Measurements from ENCODE around the gene PDRG1. TPM values are rescaled to one million over a fixed set of nuclear protein-coding genes. Genes with fewer than 3 reads are reported as not detected.

Gene PDRG1
- total and polyA plus RNA-seq, 7 experiments from 2014 or later, result 7.5 to 25.0 (median 13.6) TPM

DNA sequence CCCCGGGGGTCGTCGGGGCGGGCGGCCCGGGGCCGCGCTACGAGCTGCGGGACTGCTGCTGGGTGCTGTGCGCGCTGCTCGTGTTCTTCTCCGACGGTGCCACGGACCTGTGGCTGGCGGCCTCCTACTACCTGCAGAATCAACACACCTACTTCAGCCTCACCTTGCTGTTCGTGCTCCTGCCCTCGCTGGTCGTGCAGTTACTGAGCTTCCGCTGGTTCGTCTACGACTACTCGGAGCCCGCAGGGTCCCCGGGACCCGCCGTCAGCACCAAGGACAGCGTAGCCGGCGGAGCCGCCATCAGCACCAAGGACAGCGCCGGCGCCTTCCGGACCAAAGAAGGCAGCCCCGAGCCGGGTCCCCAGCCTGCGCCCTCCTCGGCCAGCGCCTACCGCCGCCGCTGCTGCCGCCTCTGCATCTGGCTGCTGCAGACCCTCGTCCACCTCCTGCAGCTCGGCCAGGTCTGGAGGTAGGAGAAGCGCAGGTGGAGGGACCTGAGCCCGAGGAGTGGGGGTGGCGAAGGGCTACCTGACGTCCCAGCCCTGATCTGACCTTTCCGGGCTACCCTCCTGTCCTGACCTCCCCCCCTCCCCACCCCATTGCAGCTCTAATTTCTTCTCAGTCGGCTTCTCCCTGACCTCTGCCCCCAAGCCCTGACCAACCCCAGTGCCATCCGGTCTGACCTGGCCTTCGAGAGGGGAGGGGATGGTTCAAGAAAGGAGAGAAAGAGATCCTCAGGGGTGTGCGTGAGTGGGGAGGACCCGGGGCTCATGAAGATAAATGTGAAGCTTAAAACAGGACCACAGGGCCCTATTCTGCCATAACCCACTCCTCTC is 16.7 kb upstream of the PDRG1 start:
- Mint-ChIP-seq H3K9me3 (peaks cover 0 to 12% (median 1%) of the 10 kb centered on the region in 11 donors), H3K4me1 (peaks cover 0 to 9% (median 9%) of the 10 kb centered on the region in 7 donors), H3K27ac (peak overlapping the region in 3 of 9 donors; percentile 46 to 75 (median 57)), H3K27me3 (peaks cover 46 to 81% (median 60%) of the 10 kb centered on the region in 5 donors), H3K36me3 (peaks cover 0 to 5% (median 0%) of the 10 kb centered on the region in 5 donors), H3K4me3 (peak overlapping the region; percentile 83 to 91 (median 88))
- ChIA-PET CTCF (no interaction called here), POLR2A (no interaction called here)
- DNase-seq (peak; percentile 74 to 93 (median 85)), ATAC-seq (peak; percentile 98)
- intact Hi-C loops (cut with micrococcal nuclease), result loop anchor here (1.0 kb wide), 2 partner anchors 16 to 107 kb away; partner anchors contain the start of gene PDRG1 (in 2 of the 2)
- H3K9me3 ChIP-seq (ENCODE audit: control insufficient read depth in 2 of 3, low read length in 3 of 3), result no peaks in the 10 kb centered on the region
- H3K27me3 ChIP-seq (ENCODE audit: control insufficient read depth in 2 of 2, insufficient read depth in 2 of 2, low read length in 2 of 2), result peaks cover 4 to 5% of the 10 kb centered on the region in 2 donors
- H3K4me1 ChIP-seq (ENCODE audit: control insufficient read depth in 2 of 2, insufficient read depth in 2 of 2, low read length in 2 of 2), result no peaks in the 10 kb centered on the region
- no peak overlapping the region for H3K27ac ChIP-seq (ENCODE audit: low read depth, low read length)
- H3K4me3 ChIP-seq (ENCODE audit: low read length), result no peak overlapping the region
- no peaks in the 10 kb centered on the region for H3K36me3 ChIP-seq (ENCODE audit: control insufficient read depth in 2 of 3, insufficient read depth in 3 of 3, low read length in 3 of 3)

DNA sequence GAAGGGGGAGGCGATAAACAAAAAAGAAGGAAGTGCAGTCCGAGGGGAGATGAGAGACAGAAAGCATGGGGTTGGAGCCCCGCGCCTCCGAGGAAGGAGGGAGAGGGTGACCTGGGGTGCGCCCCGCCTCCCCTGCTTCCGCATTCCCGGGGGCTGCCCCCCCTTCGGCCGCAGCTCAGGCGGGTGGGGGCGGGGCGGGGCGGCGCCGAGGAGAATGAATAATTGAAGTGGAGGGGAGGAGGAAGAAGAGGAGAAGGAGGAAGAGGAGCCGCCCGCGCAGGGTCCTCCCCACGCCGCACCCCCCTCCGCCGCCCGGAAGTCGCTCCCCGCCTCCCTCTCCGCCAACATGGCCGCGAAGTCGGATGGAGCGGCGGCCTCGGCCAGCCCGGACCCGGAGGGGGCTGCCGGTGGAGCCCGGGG is 16.0 kb upstream of the PDRG1 start, which contains the start of gene XKR7:
XKR7 (plus strand) TSS at position 322 of the 420 bp plus-strand sequence; CDS start at position 347, 25 bp downstream.
- Histone ChIP-seq H3K27me3 (ENCODE audit: control insufficient read depth in 2 of 2, insufficient read depth in 2 of 2, low read length in 2 of 2) (peaks cover 4 to 5% of the 10 kb centered on the region in 2 donors), H3K27ac (ENCODE audit: low read depth, low read length) (no peak within 1 kb of the TSS), H3K36me3 (ENCODE audit: control insufficient read depth in 2 of 3, insufficient read depth in 3 of 3, low read length in 3 of 3) (no peaks in the 10 kb centered on the region), H3K4me3 (ENCODE audit: low read length) (no peak within 1 kb of the TSS), H3K4me1 (ENCODE audit: control insufficient read depth in 2 of 2, insufficient read depth in 2 of 2, low read length in 2 of 2) (no peaks in the 10 kb centered on the region), H3K9me3 (ENCODE audit: control insufficient read depth in 2 of 3, low read length in 3 of 3) (no peaks in the 10 kb centered on the region)
- H3K4me1 Mint-ChIP-seq, result peaks cover 0 to 9% (median 9%) of the 10 kb centered on the region in 7 donors
- peaks cover 0 to 5% (median 0%) of the 10 kb centered on the region in 5 donors for H3K36me3 Mint-ChIP-seq
- peaks cover 47 to 80% (median 58%) of the 10 kb centered on the region in 5 donors for H3K27me3 Mint-ChIP-seq
- H3K4me3 Mint-ChIP-seq, result peak within 1 kb of the TSS; percentile 83 to 91 (median 88)
- POLR2A ChIA-PET, result no interaction called here
- peak within 1 kb of the TSS in 3 of 9 donors; percentile 46 to 75 (median 57) for H3K27ac Mint-ChIP-seq
- DNase-seq, result peak in 1 of 9 donors; percentile 34
- peaks cover 0 to 12% (median 1%) of the 10 kb centered on the region in 11 donors for H3K9me3 Mint-ChIP-seq
- intact Hi-C loops (cut with micrococcal nuclease), result loop anchor here (1.0 kb wide), 2 partner anchors 16 to 107 kb away; partner anchors contain the start of gene PDRG1 (in 2 of the 2)
- CTCF ChIA-PET, result no interaction called here
- peak; percentile 33 for ATAC-seq

DNA sequence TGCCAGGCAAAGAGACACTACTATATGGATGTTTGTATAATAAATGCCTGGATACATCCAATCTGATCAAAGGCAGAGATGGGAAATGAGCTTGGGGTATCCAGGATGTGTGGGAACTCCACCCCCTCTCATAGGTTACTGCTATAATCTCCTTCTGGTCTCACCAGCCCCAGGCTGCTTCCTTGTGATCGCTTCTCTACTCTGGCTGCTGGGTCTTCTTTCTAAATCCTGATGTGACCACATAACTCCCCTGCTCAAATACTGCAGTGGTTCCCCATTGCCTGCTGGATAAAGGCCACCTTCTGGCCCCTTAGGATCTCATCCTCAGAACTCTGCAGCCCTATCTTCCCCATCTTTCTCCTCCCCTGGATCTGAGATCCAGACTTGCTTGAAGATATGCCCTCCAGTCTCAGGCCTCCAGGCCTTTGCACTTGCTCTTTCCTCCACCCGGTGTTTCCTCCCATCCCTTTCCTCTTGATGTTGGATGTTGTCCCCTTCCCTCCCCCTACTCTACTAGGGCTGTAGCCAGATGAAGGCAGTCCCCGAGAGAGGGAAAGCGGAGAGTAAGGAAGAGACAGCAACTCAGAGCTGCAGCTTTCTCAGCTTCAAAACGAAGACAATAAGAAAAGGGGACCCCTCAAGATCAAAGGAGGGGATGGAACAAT is 15.3 kb upstream of the PDRG1 start:
- Histone ChIP-seq H3K36me3 (ENCODE audit: control insufficient read depth in 2 of 3, insufficient read depth in 3 of 3, low read length in 3 of 3) (no peaks in the 10 kb centered on the region), H3K9me3 (ENCODE audit: control insufficient read depth in 2 of 3, low read length in 3 of 3) (no peaks in the 10 kb centered on the region), H3K27ac (ENCODE audit: low read depth, low read length) (no peak overlapping the region), H3K4me1 (ENCODE audit: control insufficient read depth in 2 of 2, insufficient read depth in 2 of 2, low read length in 2 of 2) (no peaks in the 10 kb centered on the region), H3K4me3 (ENCODE audit: low read length) (no peak overlapping the region), H3K27me3 (ENCODE audit: control insufficient read depth in 2 of 2, insufficient read depth in 2 of 2, low read length in 2 of 2) (peaks cover 4 to 5% of the 10 kb centered on the region in 2 donors)
- Mint-ChIP-seq H3K36me3 (peaks cover 0 to 5% (median 0%) of the 10 kb centered on the region in 5 donors), H3K4me1 (peaks cover 0 to 9% (median 9%) of the 10 kb centered on the region in 7 donors), H3K27ac (no peak overlapping the region), H3K4me3 (peak overlapping the region; percentile 21 to 90 (median 63)), H3K9me3 (peaks cover 0 to 12% (median 1%) of the 10 kb centered on the region in 11 donors), H3K27me3 (peaks cover 49 to 78% (median 57%) of the 10 kb centered on the region in 5 donors)
- DNase-seq (no peak), ATAC-seq (no peak)
- POLR2A ChIA-PET, result no interaction called here
- intact Hi-C loops (cut with micrococcal nuclease), result no loop called here
- CTCF ChIA-PET, result no interaction called here

DNA sequence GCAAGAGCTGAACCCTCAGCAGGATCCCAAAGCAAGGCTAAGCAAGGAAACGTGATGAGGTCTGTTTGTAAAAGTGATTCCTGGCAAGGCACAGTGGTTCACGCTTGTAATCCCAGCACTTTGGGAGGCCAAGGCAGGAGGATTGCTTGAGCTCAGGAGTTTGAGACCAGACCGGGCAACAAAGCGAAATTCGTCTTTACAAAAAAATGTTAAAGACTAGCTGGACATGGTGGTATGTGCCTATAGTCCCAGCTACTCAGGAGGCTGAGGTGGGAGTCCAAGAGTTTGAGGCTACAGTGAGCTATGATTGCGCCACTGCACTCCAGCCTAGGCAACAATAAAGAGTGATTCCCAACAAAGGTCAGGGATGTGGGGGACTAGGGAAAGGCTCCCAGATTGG is 12.0 kb upstream of the PDRG1 start:
- DNase-seq, result no peak
- intact Hi-C loops (cut with micrococcal nuclease), result no loop called here
- no peaks in the 10 kb centered on the region for H3K9me3 ChIP-seq (ENCODE audit: control insufficient read depth in 2 of 3, low read length in 3 of 3)
- H3K4me3 Mint-ChIP-seq, result no peak overlapping the region
- no peak overlapping the region for H3K27ac Mint-ChIP-seq
- peaks cover 4 to 5% of the 10 kb centered on the region in 2 donors for H3K27me3 ChIP-seq (ENCODE audit: control insufficient read depth in 2 of 2, insufficient read depth in 2 of 2, low read length in 2 of 2)
- ATAC-seq, result no peak
- H3K36me3 ChIP-seq (ENCODE audit: control insufficient read depth in 2 of 3, insufficient read depth in 3 of 3, low read length in 3 of 3), result no peaks in the 10 kb centered on the region
- no peak overlapping the region for H3K4me3 ChIP-seq (ENCODE audit: low read length)
- H3K27ac ChIP-seq (ENCODE audit: low read depth, low read length), result no peak overlapping the region
- H3K9me3 Mint-ChIP-seq, result peaks cover 0 to 12% (median 1%) of the 10 kb centered on the region in 11 donors
- H3K27me3 Mint-ChIP-seq, result peaks cover 41 to 61% (median 52%) of the 10 kb centered on the region in 5 donors
- H3K4me1 Mint-ChIP-seq, result peaks cover 0 to 9% (median 9%) of the 10 kb centered on the region in 7 donors
- CTCF ChIA-PET, result interaction anchor here (1.1 kb wide), 1 partner anchor 9 kb away, joined by 3 read pairs; no protein-coding TSS in a partner anchor
- H3K36me3 Mint-ChIP-seq, result peaks cover 0 to 5% (median 0%) of the 10 kb centered on the region in 5 donors
- no peaks in the 10 kb centered on the region for H3K4me1 ChIP-seq (ENCODE audit: control insufficient read depth in 2 of 2, insufficient read depth in 2 of 2, low read length in 2 of 2)
- POLR2A ChIA-PET, result no interaction called here

DNA sequence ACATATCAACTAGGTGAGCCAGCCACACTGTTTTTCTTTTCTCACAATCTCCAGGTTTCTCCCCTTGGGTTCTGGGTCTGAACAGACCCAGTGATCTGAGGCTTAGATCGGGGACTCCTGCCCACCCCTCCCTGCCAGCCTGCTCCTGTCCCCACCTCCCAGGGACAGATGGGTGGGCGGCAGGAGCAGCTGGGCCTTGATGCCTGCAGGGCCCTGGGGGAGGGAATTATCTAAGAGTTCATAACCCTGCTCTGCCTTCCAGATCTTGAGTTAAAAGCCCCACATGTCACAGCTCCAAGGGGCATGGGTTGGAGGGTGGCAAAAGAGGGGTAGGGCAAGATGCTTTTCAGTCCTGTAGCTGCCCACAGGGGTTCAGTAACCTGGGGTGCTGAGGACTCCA is 10.9 kb upstream of the PDRG1 start:
- DNase-seq (no peak), ATAC-seq (no peak)
- H3K9me3 Mint-ChIP-seq, result peaks cover 0 to 9% (median 1%) of the 10 kb centered on the region in 11 donors
- POLR2A ChIA-PET, result interaction anchor here (1.0 kb wide), 1 partner anchor 11 kb away, joined by 3 read pairs; no protein-coding TSS in a partner anchor
- intact Hi-C loops (cut with micrococcal nuclease), result no loop called here
- Histone ChIP-seq H3K4me3 (ENCODE audit: low read length) (no peak overlapping the region), H3K4me1 (ENCODE audit: control insufficient read depth in 2 of 2, insufficient read depth in 2 of 2, low read length in 2 of 2) (no peaks in the 10 kb centered on the region), H3K36me3 (ENCODE audit: control insufficient read depth in 2 of 3, insufficient read depth in 3 of 3, low read length in 3 of 3) (no peaks in the 10 kb centered on the region), H3K27ac (ENCODE audit: low read depth, low read length) (no peak overlapping the region), H3K27me3 (ENCODE audit: control insufficient read depth in 2 of 2, insufficient read depth in 2 of 2, low read length in 2 of 2) (peaks cover 4 to 5% of the 10 kb centered on the region in 2 donors), H3K9me3 (ENCODE audit: control insufficient read depth in 2 of 3, low read length in 3 of 3) (no peaks in the 10 kb centered on the region)
- H3K27me3 Mint-ChIP-seq, result peaks cover 39 to 64% (median 49%) of the 10 kb centered on the region in 5 donors
- CTCF ChIA-PET, result no interaction called here
- H3K27ac Mint-ChIP-seq, result no peak overlapping the region
- no peak overlapping the region for H3K4me3 Mint-ChIP-seq
- H3K4me1 Mint-ChIP-seq, result peaks cover 0 to 5% (median 4%) of the 10 kb centered on the region in 7 donors
- H3K36me3 Mint-ChIP-seq, result peaks cover 0 to 5% (median 0%) of the 10 kb centered on the region in 5 donors
